ENCODE results near the gene NKAP. TPM values are rescaled to one million over a fixed set of nuclear protein-coding genes. Genes with fewer than 3 reads are reported as not detected.

The NKAP gene
- total and polyA plus RNA-seq, 2 of the 13 experiments (the other 11 are each of a cell fraction or from before 2014, with no cell fraction given), result 3.6 to 6.1 TPM

DNA sequence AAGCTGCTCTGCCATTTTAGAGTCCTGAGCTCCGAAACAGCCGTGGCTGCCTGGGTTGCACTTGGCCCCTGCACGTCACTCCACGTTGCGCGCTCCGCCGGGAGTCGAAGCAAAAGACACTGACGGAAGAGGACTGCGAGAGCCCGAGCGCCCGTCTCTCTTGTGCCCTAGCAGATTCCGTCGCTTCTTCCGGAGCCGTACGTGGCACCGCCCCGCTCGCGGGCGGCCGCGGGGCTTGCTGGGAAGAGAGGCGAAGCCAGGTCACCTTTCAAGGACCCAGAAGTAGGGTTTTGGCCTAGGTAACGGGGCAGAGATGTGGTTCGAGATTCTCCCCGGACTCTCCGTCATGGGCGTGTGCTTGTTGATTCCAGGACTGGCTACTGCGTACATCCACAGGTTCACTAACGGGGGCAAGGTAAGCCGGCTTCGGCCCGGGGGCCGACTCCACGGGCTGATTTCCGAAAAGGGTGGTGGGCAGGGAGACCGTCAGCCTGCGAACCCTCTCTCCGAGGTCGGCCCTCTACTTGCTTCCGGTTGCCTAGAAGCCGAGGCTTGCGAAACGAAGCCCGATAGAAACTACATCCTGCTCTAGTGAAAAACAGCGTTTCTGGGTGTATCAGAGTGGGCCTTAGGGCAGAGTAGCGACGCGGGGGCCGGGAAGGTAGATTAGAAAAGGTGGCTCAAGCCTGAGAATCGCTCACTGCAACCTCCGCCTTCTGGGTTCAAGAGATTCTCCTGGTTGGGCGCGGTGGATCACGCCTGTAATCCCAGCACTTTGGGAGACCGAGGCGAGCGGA is 71.8 kb downstream of the NKAP start, which contains the start of the genes NDUFA1 and RNF113A (continued):
- TF ChIP-seq ATM (IDR thresholded peaks at IDR 0.05; ENCODE audit: borderline replicate concordance), result no peak
- TF ChIP-seq TRIM24 (CRISPR knock-in tag; IDR thresholded peaks at IDR 0.05), result no peak
- no peak for TF ChIP-seq GFI1 (CRISPR knock-in tag; IDR thresholded peaks at IDR 0.05; ENCODE audit: borderline replicate concordance)
- no peak for TF ChIP-seq ZNF496 (CRISPR knock-in tag; IDR thresholded peaks at IDR 0.05; ENCODE audit: insufficient replicate concordance)
- no peak for TF ChIP-seq ZNF552 (CRISPR knock-in tag; IDR thresholded peaks at IDR 0.05; ENCODE audit: borderline replicate concordance)
- 0 out of 2 replicates have a peak, but pooled peaks have one; percentile 30 for TF ChIP-seq HNRNPL (IDR thresholded peaks at IDR 0.05; ENCODE audit: low read depth, low read length)
- no peak for TF ChIP-seq ATF3 (CRISPR knock-in tag; IDR thresholded peaks at IDR 0.05)
- no peak for TF ChIP-seq ZFP62 (CRISPR knock-in tag; IDR thresholded peaks at IDR 0.05)
- no peak for TF ChIP-seq ZNF343 (CRISPR knock-in tag; IDR thresholded peaks at IDR 0.05)
- no peak for TF ChIP-seq MTA1 (CRISPR knock-in tag; IDR thresholded peaks at IDR 0.05; ENCODE audit: borderline replicate concordance)
- 0 out of 2 replicates have a peak, but pooled peaks have one; percentile 52 for TF ChIP-seq ZNF264 (CRISPR knock-in tag; IDR thresholded peaks at IDR 0.05)
- peak; percentile 99 for TF ChIP-seq THAP9 (CRISPR knock-in tag; IDR thresholded peaks at IDR 0.05; ENCODE audit: borderline replicate concordance)
- TF ChIP-seq KDM2A (CRISPR knock-in tag; IDR thresholded peaks at IDR 0.05; ENCODE audit: borderline replicate concordance, low read depth), result peak; percentile 71; the same call in 1 of the 2 replicates
- no peak for TF ChIP-seq IKZF4 (CRISPR knock-in tag; IDR thresholded peaks at IDR 0.05; ENCODE audit: borderline replicate concordance, low read depth, not compliant biosample characterization)
- no peak for TF ChIP-seq MIER2 (CRISPR knock-in tag; IDR thresholded peaks at IDR 0.05)
- TF ChIP-seq KDM3A (CRISPR knock-in tag; IDR thresholded peaks at IDR 0.05; ENCODE audit: low read depth), result no peak
- TF ChIP-seq KMT2B (CRISPR knock-in tag; IDR thresholded peaks at IDR 0.05), result peak; percentile 70
- TF ChIP-seq CHD2 (IDR thresholded peaks at IDR 0.05; ENCODE audit: low read depth, low read length), result no peak
- no peak for TF ChIP-seq ZEB1 (IDR thresholded peaks at IDR 0.05; ENCODE audit: insufficient replicate concordance, low read depth)
- TF ChIP-seq ZNF326 (CRISPR knock-in tag; IDR thresholded peaks at IDR 0.05; ENCODE audit: borderline replicate concordance), result no peak
- TF ChIP-seq, protein P1, sequence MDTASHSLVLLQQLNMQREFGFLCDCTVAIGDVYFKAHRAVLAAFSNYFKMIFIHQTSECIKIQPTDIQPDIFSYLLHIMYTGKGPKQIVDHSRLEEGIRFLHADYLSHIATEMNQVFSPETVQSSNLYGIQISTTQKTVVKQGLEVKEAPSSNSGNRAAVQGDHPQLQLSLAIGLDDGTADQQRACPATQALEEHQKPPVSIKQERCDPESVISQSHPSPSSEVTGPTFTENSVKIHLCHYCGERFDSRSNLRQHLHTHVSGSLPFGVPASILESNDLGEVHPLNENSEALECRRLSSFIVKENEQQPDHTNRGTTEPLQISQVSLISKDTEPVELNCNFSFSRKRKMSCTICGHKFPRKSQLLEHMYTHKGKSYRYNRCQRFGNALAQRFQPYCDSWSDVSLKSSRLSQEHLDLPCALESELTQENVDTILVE (CRISPR knock-in tag; IDR thresholded peaks at IDR 0.05), result 0 out of 2 replicates have a peak, but pooled peaks have one; percentile 20
- no peak for TF ChIP-seq MXD3 (CRISPR knock-in tag; IDR thresholded peaks at IDR 0.05)
- TF ChIP-seq SRY (CRISPR knock-in tag; IDR thresholded peaks at IDR 0.05), result no peak
- TF ChIP-seq, protein P2, sequence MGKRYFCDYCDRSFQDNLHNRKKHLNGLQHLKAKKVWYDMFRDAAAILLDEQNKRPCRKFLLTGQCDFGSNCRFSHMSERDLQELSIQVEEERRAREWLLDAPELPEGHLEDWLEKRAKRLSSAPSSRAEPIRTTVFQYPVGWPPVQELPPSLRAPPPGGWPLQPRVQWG (CRISPR knock-in tag; IDR thresholded peaks at IDR 0.05; ENCODE audit: borderline replicate concordance, low read depth), result no peak
- TF ChIP-seq ZBTB7A (CRISPR knock-in tag; IDR thresholded peaks at IDR 0.05), result no peak
- TF ChIP-seq RFX3 (CRISPR knock-in tag; IDR thresholded peaks at IDR 0.05), result no peak

Data from HepG2 (cell line).